GM12878 (cell line): ENCODE measurements around the gene FBXO3. TPM values are rescaled to one million over a fixed set of nuclear protein-coding genes. Genes with fewer than 3 reads are reported as not detected.
A peak's percentile ranks its signal among the peaks of the same experiment; 100 is the strongest.

Experiments used
- ATAC-seq: fragments of 200-7000 bp; cut with Tn5 transposase; 3 replicates; pipeline ENCODE4 v1.9.1; 2020; ENCODE audit warnings: mild to moderate bottlenecking, moderate library complexity
- BruUV-seq: library from RNA; stranded (reverse); fragments of 400-500 nt; replicated peaks from 2 replicates; lab custom pipeline; 2021; lab: Mats Ljungman, UMichigan
- CTCF ChIA-PET: fragments of 300-600 bp; sonication (Branson Sonifier 250); formaldehyde crosslinking; extraction: SDS; loops from one replicate; lab custom pipeline; 2021; ENCODE audit warnings: inconsistent platforms; lab: Yijun Ruan, JAX
- POLR2A ChIA-PET: fragments of 350-600 bp; formaldehyde crosslinking; extraction: SDS; loops from one replicate; lab custom pipeline; 2021; ENCODE audit warnings: inconsistent platforms; lab: Charles Lee
- RAD21 ChIA-PET: fragments of 300-600 bp; sonication (Branson Sonifier 250); formaldehyde crosslinking; loops from one replicate; lab custom pipeline; 2023; ENCODE audit warnings: antibody characterized with exemption; ENCODE audit not compliant: unreplicated experiment; lab: Charles Lee
- SMC1A ChIA-PET: fragments of 300-600 bp; sonication (Branson Sonifier 250); formaldehyde crosslinking; loops from one replicate; lab custom pipeline; 2023; ENCODE audit not compliant: unreplicated experiment, uncharacterized antibody; lab: Charles Lee
- DNase-seq: peaks from one replicate; pipeline ENCODE4 v3.0.0-alpha.2; 2011; ENCODE audit warnings: low read depth, low spot score
- FAIRE-seq: peaks from 3 replicates; lab custom pipeline; 2011; peaks lifted over from hg19 to GRCh38; lab: Jason Lieb, UNC
- H2AFZ ChIP-seq: 2 replicates; pipeline ENCODE4 v1.6.0; 2011; ENCODE audit warnings: low read depth, low read length, control low read depth; ENCODE audit not compliant: control insufficient read depth
- H3K27ac ChIP-seq: 2 replicates; pipeline ENCODE4 v1.5.1; 2011; ENCODE audit warnings: control low read depth; ENCODE audit not compliant: control insufficient read depth, insufficient read depth
- H3K27me3 ChIP-seq, 2 experiments: replicated peaks in 1 of 2; 2 replicates each; pipeline versions ENCODE4 v1.6.0 to v1.6.1; 2011; ENCODE audit warnings: low read length in 1 of 2; ENCODE audit not compliant: control insufficient read depth in 2 of 2, insufficient read depth in 2 of 2
- H3K36me3 ChIP-seq, 2 experiments: 2 replicates each; pipeline ENCODE4 v1.5.1; 2011; ENCODE audit warnings: low read length in 1 of 2; ENCODE audit not compliant: control insufficient read depth in 2 of 2, insufficient read depth in 2 of 2
- H3K4me1 ChIP-seq: 2 replicates; pipeline ENCODE4 v1.6.1; 2011; ENCODE audit warnings: mild to moderate bottlenecking, low read length, moderate library complexity, mixed read lengths; ENCODE audit not compliant: control insufficient read depth, insufficient read depth
- H3K4me2 ChIP-seq: 2 replicates; pipeline ENCODE4 v1.6.0; 2011; ENCODE audit warnings: control low read depth; ENCODE audit not compliant: control insufficient read depth, insufficient read depth
- H3K4me3 ChIP-seq: fragments of 200-600 bp; sonication (generic); 2 replicates; pipeline ENCODE4 v1.5.1; 2016
- H3K79me2 ChIP-seq: 2 replicates; pipeline ENCODE4 v1.6.0; 2011; ENCODE audit warnings: low read length; ENCODE audit not compliant: control insufficient read depth, insufficient read depth
- H3K9ac ChIP-seq: 2 replicates; pipeline ENCODE4 v1.8.0; 2011; ENCODE audit warnings: low read length, control low read depth, mixed read lengths; ENCODE audit not compliant: control insufficient read depth, insufficient read depth
- H3K9me3 ChIP-seq: replicated peaks from 3 replicates; pipeline ENCODE4 v1.5.1; 2011; ENCODE audit warnings: mild to moderate bottlenecking, low read length; ENCODE audit not compliant: control insufficient read depth, insufficient read depth
- H4K20me1 ChIP-seq: 2 replicates; pipeline ENCODE4 v1.6.0; 2011; ENCODE audit not compliant: control insufficient read depth, insufficient read depth
- CBX5 ChIP-seq: sonication (generic); IDR thresholded peaks from 2 replicates; pipeline ENCODE4 v1.6.1; 2016; ENCODE audit warnings: low read depth, moderate library complexity, mild to moderate bottlenecking, inconsistent platforms
- CHD1 ChIP-seq: IDR thresholded peaks from 2 replicates; pipeline ENCODE4 v1.6.1; 2012; ENCODE audit warnings: low read depth, low read length, improper control_type of control experiment
- CREB1 ChIP-seq: IDR thresholded peaks from 2 replicates; pipeline ENCODE4 v1.6.1; 2012; ENCODE audit warnings: low read depth, mild to moderate bottlenecking, inconsistent platforms
- EP300 ChIP-seq, 2 experiments: fragments of 150-350 bp in 1 of 2; IDR thresholded peaks; 2 replicates each; pipeline ENCODE4 v1.6.1; 2011 to 2012; ENCODE audit warnings: low read depth in 2 of 2, low read length in 2 of 2, borderline replicate concordance in 1 of 2, improper control_type of control experiment in 1 of 2, inconsistent platforms in 1 of 2; ENCODE audit not compliant: control insufficient read depth in 1 of 2
- EZH2 ChIP-seq: IDR thresholded peaks from 2 replicates; pipeline ENCODE4 v1.6.1; 2012; ENCODE audit warnings: low read depth, mild to moderate bottlenecking, control low read depth, inconsistent platforms, low read length, borderline replicate concordance; ENCODE audit not compliant: control insufficient read depth
- MTA2 ChIP-seq: fragments of 450-650 bp; IDR thresholded peaks from 2 replicates; pipeline ENCODE4 v1.6.1; 2016; ENCODE audit warnings: low read depth, mild to moderate bottlenecking, moderate library complexity
- NFYA ChIP-seq: IDR thresholded peaks from 2 replicates; pipeline ENCODE4 v1.6.1; 2011; ENCODE audit warnings: low read depth, mild to moderate bottlenecking, low read length, improper control_type of control experiment, borderline replicate concordance
- PAX5 ChIP-seq: IDR thresholded peaks from 2 replicates; pipeline ENCODE4 v1.6.1; 2011; ENCODE audit warnings: low read depth, low read length, borderline replicate concordance
- POLR2AphosphoS2 ChIP-seq: IDR thresholded peaks from 2 replicates; pipeline ENCODE4 v1.6.1; 2011; ENCODE audit warnings: low read depth, mild to moderate bottlenecking, low read length, improper control_type of control experiment, moderate library complexity
- SIN3A ChIP-seq: IDR thresholded peaks from 2 replicates; pipeline ENCODE4 v1.6.1; 2012; ENCODE audit warnings: low read depth, low read length, improper control_type of control experiment
- WGBS: methylation state at CpG from one replicate; pipeline ENCODE4 v1.1.6; 2016; ENCODE audit warnings: low lambda C conversion rate; ENCODE audit not compliant: insufficient replicate concordance, insufficient coverage; ENCODE audit errors: missing lambda C conversion rate; 5-methylcytosine and 5-hydroxymethylcytosine counted together
- in situ Hi-C: fragments of 300-500 bp; cut with MboI; formaldehyde crosslinking; loops from 9 replicates; pipeline ENCODE4 v1.14.3; 2018; ENCODE audit warnings: mixed read lengths
- intact Hi-C: fragments of 100-400 bp; cut with micrococcal nuclease; formaldehyde crosslinking; loops from one replicate; pipeline ENCODE4 v1.14.2; 2022; ENCODE audit not compliant: unreplicated experiment
- polyA plus RNA-seq, 11 experiments: library from polyadenylated mRNA; depleted of rRNA in 4 of 11; unstranded in 6 of 11; stranded (reverse) in 5 of 11; fragments of >200 nt; fragmentation: Nextera tagmentation in 4 of 11; fragmentation: Illumina TruSeq in 1 of 11; extraction: Ambion mirVana in 4 of 11; extraction: Trizol in 1 of 11; gene quantifications; 1 replicate in 1 of 11; 2 replicates in 10 of 11; pipeline versions ENCODE4 v1.2.1 to v1.2.3, GENCODE V29; 2011 to 2016; ENCODE audit warnings: inconsistent platforms in 2 of 11, missing spikeins in 2 of 11, low read depth in 1 of 11
- total RNA-seq, 4 experiments: library from RNA; depleted of rRNA in 3 of 4; stranded (reverse); fragments of >200 nt in 3 of 4; fragmentation: Illumina TruSeq in 1 of 4; extraction: Trizol in 1 of 4; gene quantifications; 2 replicates each; pipeline versions ENCODE4 v1.2.1 to v1.2.3, GENCODE V29; 2013 to 2021
- TF ChIP-seq, protein P1 (sequence below): fragments of 450-650 bp; conservative IDR thresholded peaks from 2 replicates; pipeline ENCODE4 v1.6.1; 2017; ENCODE audit warnings: mild to moderate bottlenecking, moderate library complexity

FBXO3 gene
- total and polyA plus RNA-seq, 10 of the 15 experiments (the other 5 are each of a cell fraction or from before 2014, with no cell fraction given) = 8.9 to 33.4 (median 13.8) TPM

GRCh38 chr11:33700063-33700501, 74.2 kb downstream of the FBXO3 start:
- BruUV-seq = no TSS peak
- SMC1A ChIA-PET = interaction anchor here (0.7 to 1.2 kb wide), 3 partner anchors 8 to 42 kb away, joined by 3 to 4 read pairs (median 3); partner anchors contain the start of gene CD59
- Histone ChIP-seq H3K27me3 (no peaks in the 10 kb centered on the region), H3K4me1 (peaks cover 7% of the 10 kb centered on the region), H3K4me2 (no peak overlapping the region), H2AFZ (peak overlapping the region; percentile 6; the same call in 1 of the 2 replicates), H3K4me3 (peak overlapping the region; percentile 71; the same call in 1 of the 2 replicates), H3K79me2 (no peaks in the 10 kb centered on the region), H3K9ac (no peak overlapping the region), H3K27ac (no peak overlapping the region), H4K20me1 (no peaks in the 10 kb centered on the region), H3K9me3 (no peaks in the 10 kb centered on the region), H3K36me3 (no peaks in the 10 kb centered on the region; a peak in 1 of 4 replicates)
- RAD21 ChIA-PET = interaction anchor here (3.2 kb wide), 1 partner anchor 42 kb away, joined by 17 read pairs; no protein-coding TSS in a partner anchor
- intact Hi-C loops = loop anchor here (5.0 kb wide), 1 partner anchor 37 kb away; the partner anchor contains the start of gene CD59
- CTCF ChIA-PET = interaction anchor here (0.6 to 2.9 kb wide), 3 partner anchors 15 to 333 kb away, joined by 3 to 21 read pairs (median 3); no protein-coding TSS in a partner anchor
- no peak for ATAC-seq
- 55% methylated on average over 15 of the region's 25 CpGs for WGBS
- no peak for TF ChIP-seq POLR2AphosphoS2
- POLR2A ChIA-PET = no interaction called here
- in situ Hi-C loops = no loop called here
- no peak for FAIRE-seq
- DNase-seq = no peak

GRCh38 chr11:33699515-33700062, 74.7 kb downstream of the FBXO3 start:
- no peak overlapping the region for H3K9ac ChIP-seq
- no peak for TF ChIP-seq EP300 (IDR thresholded peaks at IDR 0.05; ENCODE audit: borderline replicate concordance in 1 of 2, control insufficient read depth in 1 of 2, low read depth in 2 of 2, low read length in 2 of 2)
- no peak for TF ChIP-seq NFYA
- no peak for TF ChIP-seq PAX5
- TF ChIP-seq CREB1 = no peak
- TF ChIP-seq, protein P1, sequence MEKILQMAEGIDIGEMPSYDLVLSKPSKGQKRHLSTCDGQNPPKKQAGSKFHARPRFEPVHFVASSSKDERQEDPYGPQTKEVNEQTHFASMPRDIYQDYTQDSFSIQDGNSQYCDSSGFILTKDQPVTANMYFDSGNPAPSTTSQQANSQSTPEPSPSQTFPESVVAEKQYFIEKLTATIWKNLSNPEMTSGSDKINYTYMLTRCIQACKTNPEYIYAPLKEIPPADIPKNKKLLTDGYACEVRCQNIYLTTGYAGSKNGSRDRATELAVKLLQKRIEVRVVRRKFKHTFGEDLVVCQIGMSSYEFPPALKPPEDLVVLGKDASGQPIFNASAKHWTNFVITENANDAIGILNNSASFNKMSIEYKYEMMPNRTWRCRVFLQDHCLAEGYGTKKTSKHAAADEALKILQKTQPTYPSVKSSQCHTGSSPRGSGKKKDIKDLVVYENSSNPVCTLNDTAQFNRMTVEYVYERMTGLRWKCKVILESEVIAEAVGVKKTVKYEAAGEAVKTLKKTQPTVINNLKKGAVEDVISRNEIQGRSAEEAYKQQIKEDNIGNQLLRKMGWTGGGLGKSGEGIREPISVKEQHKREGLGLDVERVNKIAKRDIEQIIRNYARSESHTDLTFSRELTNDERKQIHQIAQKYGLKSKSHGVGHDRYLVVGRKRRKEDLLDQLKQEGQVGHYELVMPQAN = no peak
- no peak for TF ChIP-seq CBX5
- TF ChIP-seq MTA2 = no peak
- no peak for TF ChIP-seq SIN3A
- no peak for TF ChIP-seq CHD1
- no peak for TF ChIP-seq EZH2

More at GRCh38 chr11:33699515-33700062, 74.7 kb downstream of the FBXO3 start:
- Histone ChIP-seq H3K27me3 (no peaks in the 10 kb centered on the region), H3K4me2 (no peak overlapping the region), H3K4me3 (no peak overlapping the region), H3K9me3 (no peaks in the 10 kb centered on the region), H4K20me1 (no peaks in the 10 kb centered on the region), H3K4me1 (peaks cover 12% of the 10 kb centered on the region), H2AFZ (peak overlapping the region; percentile 6; the same call in 1 of the 2 replicates), H3K79me2 (no peaks in the 10 kb centered on the region), H3K27ac (no peak overlapping the region), H3K36me3 (no peaks in the 10 kb centered on the region; a peak in 1 of 4 replicates)
- WGBS = 63% methylated on average over 12 of the region's 12 CpGs
- BruUV-seq = no TSS peak
- SMC1A ChIA-PET = interaction anchor here (0.9 kb wide), 1 partner anchor 42 kb away, joined by 4 read pairs; no protein-coding TSS in a partner anchor
- no peak for DNase-seq
- in situ Hi-C loops = no loop called here
- CTCF ChIA-PET = interaction anchor here (1.5 kb wide), 1 partner anchor 333 kb away, joined by 3 read pairs; no protein-coding TSS in a partner anchor
- no peak for FAIRE-seq
- no peak for ATAC-seq
- RAD21 ChIA-PET = interaction anchor here (3.2 kb wide), 1 partner anchor 43 kb away, joined by 17 read pairs; no protein-coding TSS in a partner anchor
- POLR2A ChIA-PET = no interaction called here
- intact Hi-C loops = loop anchor here (5.0 kb wide), 1 partner anchor 38 kb away; the partner anchor contains the start of gene CD59
